COLO829 (cell line): Measurements from ENCODE around the gene DNM1.
"Not testable (repeated sequence)": the region's sequence is repeated elsewhere in the genome, so short reads cannot be mapped to it uniquely, and the experiment has no call there.

Experiments used
- DNase-seq: peaks from one replicate; pipeline ENCODE4 v3.0.0; 2012; ENCODE audit warnings: low spot score

The DNM1 gene

DNA sequence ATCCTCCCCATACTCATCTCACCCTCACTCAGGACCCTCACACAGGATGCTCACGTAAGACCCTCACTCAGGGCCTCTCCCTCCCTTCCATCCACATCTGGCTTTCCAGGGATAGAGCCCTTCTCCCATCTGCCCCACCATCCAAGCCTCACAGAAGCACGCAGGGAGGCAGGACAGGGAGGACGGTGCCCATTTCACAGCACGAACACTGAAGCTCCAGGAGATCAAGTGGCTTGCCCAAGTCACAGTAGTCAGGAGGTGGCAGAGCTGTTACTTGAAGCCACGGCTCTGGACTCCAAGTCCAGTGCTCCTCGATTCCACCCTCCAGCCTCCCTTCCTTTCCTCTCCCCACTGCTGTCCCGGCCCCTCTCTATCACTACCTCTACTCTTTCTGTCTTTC, 21.7 kb downstream of the DNM1 start:
- DNase-seq: no peak

DNA sequence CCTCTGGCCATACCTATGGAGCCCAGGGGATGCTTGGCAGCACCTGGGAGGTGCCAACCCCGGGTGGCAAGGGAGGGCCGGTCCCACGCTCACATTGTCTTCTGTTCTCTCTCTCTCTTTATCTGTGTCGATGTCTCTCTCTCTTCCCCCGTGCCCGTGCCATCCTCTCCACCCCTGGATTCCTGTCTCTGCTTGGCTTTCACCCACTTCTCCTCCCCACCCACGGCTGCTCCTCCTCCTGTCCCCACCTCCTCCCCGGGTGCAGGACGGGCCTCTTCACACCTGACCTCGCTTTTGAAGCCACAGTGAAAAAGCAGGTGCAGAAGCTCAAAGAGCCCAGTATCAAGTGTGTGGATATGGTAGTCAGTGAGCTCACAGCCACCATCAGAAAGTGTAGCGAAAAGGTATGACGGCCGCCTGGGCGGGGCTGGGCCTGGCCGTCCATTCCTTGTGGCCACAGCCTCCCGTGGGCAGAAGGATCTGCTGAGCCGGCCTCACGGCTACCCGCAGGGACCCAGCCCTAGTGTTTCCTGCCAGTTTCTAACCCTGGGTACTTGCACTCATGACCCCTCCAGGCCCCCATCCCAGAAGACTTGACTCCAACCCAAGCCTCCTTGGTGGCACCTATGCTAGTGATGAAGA, 22.7 kb downstream of the DNM1 start:
- DNase-seq: no peak

DNA sequence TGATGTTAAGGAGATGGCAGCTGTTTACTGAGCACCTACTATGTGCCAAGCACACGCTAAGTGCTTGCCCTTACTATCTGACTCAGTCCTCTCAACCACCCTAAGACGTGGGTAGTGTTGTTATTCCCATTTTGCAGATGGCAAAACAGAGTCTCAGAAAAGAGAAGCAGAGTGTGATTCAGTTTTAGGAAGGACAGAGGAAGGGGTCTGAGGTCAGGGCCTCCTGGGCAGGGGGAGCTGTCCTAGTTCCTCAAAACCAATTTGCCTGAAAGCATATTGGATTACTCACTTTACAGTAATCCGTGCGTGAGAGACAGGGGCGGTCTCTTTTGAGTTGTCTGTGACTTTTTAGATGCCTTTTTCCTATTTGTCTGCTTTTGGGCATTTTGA, 23.2 kb downstream of the DNM1 start:
- DNase-seq: no peak

DNA sequence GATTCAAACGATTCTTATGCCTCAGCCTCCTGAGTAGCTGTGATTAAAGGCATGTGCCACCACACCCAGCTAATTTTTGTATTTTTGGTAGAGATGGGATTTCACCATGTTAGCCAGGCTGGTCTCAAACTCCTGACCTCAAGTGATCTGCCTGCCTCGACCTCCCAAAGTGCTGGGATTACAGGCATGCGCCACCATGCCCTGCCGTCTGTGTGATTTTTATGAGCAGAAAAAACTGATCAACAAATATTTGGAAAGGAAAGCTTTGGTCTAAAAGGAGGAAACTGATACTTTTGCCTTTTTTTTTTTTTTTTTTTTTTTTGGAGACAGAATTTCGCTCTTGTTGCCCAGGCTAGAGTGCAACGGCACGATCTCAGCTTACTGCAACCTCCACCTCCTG, 27.7 kb downstream of the DNM1 start:
- not testable (repeated sequence) for DNase-seq

DNA sequence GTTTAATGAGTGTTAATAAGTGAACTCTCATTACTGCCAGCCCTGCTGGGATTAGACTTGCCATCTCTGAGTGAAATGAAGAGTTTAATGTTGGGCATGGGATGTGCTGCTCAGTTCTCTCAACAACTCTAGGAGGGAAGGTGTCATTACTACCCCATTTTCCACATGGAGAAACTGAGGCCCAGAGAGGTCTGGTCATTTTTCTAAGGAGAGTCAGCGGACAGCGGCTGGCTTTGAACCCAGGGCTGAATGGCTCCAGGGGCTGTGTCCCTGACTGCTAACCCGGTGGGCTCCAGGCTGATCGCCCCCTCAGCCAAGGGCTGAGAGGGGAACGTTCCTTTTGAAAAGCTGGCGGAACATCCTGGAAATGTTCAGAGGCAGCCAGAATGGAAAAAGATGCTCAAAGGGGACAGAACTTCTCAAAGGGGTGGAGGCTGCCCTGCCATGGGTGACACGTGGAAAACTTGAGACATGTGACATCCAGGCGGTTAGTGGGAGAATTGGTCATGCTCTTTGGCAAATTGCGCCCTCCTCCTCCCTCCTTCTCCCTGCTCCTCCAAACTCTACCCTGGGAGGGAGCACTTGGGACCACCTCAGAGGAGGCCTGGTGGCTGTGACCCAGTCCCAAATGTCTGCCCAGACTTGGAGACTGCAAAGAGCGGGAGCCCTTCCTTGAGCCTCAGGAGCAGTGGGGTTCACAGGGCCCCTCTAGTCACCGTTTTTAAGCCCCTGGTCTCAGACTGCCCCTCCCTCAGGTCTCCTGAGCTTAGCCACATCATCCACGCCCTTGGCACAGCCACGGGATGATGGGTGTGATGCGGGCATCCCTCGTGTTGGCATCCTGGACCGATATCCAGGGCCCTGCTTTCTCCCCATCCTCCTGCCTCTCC, 28.7 kb downstream of the DNM1 start:
- DNase-seq: no peak

DNA sequence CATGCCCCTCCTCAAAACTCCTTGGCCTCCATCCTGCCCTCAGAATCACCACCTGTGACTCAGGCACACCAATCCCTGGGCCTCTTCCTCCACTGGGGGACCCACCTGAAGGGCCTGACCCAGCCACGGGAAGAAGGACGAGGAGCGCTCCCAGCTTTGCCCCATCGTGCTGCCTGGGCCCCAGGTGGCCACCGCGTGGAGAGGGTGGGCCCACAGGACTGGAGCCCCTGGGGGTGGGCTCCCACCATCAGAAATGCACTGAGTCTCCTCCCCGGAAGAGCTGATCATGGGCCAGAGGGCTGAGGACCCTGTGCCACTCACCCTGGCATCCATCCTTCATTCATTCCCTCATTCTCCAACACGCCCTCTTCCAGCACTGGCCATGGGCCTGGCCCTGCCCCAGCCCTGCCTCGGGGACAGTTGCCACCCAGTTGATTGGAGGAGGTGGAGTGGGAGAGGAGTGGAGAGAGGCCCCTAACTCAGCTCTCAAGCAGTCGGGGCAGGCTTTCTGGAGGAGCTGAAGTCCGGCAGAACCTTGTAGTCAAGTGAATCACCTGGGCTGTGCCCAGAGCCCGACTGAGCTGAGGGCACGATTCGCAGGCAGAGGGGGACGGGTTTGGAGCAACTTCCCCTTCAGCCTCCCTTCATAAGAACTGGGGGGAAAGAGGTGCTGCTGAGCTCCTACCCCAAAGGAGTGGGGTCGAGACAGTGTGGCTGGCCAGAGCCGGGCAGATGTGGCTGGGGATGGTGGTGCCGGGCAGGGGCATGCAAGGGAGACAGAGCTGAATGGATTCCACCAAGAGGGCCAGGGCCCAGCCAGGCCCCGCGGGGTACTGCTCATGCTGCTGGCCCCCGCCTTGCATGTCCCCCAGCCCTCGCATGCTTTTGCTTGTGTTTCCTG, 29.6 kb downstream of the DNM1 start:
- DNase-seq: no peak

DNA sequence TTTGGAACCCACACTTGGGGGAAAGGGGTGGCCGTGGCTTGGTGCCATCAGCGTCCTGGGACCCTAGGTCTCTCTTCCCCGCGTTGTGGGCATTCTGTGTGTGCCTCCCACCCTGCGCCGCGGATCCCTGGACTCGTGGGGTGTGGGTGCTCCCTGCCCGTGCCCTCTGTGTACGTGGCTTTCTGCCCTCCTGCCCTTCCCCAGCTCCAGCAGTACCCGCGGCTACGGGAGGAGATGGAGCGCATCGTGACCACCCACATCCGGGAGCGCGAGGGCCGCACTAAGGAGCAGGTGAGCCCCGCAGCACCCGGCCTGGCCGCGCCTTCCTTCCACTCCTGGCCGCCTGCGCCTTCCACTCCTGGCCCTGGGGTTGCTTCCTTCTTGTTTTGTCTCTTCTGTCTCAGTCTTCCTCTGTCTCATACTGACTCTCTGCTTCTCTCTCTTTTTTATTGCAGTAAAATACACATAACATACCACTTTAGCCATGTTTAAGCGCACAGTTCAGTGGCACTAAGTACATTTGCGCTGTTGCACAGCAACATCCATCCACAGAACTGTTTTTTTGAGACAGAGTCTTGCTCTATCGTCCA, 30.7 kb downstream of the DNM1 start:
- no peak for DNase-seq

DNA sequence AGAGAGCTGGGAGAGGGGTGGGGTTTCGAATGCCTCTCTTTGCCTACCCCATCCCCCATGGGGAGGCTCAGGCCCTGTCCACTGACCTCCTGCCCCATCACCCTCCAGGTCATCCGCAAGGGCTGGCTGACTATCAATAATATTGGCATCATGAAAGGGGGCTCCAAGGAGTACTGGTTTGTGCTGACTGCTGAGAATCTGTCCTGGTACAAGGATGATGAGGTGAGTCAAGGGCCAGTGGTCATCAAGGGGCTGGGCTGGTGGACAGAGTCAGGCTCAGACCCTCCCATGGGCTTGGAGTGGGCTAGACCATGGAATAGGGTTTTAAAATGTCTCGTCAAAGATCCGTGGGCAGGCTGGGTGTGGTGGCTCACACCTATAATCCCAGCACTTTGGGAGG, 38.9 kb downstream of the DNM1 start:
- no peak for DNase-seq

DNA sequence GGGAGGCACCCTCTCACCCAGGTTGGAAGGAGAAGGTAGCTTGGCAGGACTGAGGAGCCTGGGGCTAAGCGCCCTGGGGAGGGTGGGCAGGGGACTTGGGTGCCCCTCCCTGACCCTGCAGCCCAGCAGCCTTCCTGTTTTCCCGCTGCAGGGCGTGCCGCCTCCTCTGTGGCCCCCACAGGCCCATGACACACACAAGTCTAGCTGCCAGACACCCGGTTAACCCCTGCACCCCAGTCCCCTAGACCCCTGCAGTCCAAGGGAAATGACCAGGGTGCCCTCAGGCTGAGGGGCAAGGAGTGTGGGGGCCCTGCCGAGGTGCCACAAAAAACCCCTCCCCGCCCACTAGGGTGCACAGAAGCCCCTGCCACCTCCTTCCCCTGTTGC, 39.6 kb downstream of the DNM1 start:
- no peak for DNase-seq

DNA sequence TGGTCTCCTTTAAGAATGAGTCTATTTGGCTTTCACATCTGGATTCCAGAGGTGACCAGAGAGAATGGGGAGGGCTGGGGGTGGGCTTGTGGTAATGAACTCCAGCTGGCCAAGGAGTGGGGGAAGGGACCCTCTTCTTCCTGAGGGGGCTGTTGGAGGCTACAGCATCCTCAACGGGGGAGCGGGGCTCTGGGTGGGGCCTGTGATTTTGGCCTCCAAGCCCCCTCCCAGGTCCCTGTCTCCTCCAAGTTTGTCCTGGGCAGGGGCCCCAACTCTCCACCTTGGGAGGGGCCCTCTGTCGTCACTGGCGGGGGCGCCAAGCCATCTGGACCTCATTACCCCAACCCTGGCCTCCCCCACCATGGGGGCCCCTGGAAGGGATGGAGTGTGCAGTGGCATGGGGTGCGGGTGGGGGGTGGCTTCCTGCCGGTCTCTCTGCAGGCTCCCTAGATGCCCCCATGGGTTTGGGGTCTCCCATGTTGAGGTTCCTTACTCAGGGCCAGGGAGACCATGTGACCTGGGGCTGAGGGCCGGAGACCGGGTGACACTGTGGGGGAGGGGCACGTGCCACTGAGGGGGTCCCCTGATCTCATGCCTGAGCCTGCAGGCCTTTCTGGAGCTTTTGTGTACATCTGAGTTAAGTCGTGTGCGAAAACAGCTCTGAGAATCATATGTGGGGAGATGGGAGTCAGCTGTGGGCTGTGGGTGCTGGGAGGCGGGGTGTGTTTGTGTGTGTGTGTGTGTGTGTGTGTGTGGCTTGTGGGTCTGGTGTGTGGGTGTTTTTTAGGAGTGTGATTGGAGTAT, 40.2 kb downstream of the DNM1 start:
- DNase-seq: no peak

DNA sequence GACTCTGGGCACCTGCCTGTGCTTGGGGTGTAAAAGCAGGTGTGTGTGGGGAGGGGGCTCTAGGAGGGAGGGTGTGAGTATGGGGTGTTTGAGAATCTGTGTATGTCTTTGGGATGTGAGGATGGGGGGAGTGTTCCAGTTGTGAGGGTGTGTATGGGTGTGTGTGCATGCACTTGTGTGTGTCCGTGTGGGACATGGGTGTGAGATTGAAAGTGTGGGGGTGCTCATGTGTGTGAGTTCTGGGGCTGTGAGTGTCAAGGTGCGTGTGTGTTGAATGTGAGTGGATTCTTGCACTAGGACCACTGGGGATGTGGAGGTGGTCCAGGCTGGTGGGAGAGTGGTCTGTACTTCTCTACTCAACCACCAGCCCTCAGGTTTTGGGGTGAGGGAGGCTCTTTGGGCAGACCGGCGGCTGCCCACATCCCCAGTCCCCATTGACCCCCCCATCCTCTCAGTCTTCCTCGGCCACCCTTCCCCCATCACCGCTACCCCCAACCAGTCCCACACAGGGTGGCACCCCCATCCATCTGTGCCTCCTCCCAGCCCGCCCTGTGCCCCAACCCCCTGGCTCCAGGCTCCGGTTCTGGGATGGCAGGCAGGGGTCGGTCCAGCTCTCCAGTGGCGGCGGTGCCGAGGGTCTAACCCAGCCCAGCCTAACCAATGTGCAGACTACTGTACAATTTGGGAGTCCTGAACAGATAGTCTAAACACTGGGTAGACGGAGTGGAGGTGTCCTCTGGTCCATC, 41.1 kb downstream of the DNM1 start:
- no peak for DNase-seq

DNA sequence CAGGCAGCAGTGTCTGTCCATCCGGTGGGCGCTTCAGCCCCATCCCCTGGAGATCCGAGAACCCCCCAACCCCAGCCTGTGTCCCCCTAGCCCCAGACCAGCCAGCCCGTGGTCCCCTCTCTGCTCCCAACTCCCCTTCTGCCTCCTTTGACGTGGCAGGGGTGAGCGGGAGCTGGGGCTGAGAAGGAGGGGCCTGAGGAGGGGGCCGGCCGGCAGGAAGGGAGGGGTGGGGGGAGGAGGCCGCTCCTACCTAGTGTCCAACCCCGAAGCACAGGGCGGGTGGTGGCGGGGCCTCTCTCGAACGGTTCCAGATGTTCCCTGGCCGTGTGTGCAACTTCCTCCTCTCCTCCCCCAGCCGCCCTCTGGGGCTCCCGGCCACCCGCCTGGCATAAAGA, 41.7 kb downstream of the DNM1 start:
- no peak for DNase-seq

DNA sequence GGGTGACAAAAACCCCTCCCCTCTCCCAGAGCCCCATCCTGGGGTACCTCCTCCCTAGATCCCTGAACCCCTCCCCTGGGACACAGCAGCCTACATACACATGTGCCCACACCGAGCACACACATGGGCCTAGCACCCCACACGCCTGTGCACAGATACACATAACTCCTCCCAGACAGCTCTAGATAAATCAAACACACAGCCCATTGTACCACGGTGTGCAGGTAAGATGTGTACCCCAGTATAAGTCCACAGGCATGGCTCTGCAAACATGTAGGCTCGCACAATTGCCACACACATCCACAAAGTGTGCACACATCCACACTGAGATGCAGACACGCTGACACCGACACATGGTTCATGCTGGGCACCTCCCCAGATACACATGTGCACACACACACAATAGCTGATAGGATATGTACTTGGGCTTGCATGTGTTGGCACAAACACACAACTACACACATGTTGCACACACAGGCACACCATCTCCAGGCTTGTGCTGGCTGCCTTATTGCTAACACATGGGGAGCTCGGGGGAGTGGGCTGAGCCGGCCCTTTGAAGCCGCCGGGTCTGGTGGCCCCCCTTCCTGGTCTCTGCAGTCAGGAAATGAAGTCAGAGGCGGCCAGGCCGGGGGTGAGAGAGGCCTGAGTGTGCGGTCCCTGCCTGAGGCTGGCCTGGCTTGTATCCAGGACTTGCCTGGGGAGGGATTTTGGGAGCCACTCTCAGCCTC, 42.4 kb downstream of the DNM1 start:
- DNase-seq: no peak

DNA sequence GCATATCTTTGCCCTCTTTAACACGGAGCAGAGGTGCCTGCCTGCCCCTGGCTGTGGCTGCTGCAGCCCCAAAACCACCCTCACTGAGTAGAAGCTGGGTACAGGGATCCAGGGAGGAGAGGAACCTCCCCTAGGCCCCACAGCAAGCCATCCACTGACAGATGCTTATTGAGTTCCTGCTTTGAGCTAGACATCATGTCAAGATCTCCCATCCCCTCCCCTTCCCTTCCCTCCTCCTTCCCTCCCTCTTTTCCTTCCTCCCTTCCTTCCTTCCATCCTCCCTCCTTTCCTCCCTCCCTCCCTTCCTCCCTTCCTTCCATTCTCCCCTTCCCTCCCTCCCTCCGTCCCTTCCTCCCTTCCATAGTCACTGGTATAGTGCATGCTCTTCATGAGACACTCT, 43.3 kb downstream of the DNM1 start:
- DNase-seq: no peak

DNA sequence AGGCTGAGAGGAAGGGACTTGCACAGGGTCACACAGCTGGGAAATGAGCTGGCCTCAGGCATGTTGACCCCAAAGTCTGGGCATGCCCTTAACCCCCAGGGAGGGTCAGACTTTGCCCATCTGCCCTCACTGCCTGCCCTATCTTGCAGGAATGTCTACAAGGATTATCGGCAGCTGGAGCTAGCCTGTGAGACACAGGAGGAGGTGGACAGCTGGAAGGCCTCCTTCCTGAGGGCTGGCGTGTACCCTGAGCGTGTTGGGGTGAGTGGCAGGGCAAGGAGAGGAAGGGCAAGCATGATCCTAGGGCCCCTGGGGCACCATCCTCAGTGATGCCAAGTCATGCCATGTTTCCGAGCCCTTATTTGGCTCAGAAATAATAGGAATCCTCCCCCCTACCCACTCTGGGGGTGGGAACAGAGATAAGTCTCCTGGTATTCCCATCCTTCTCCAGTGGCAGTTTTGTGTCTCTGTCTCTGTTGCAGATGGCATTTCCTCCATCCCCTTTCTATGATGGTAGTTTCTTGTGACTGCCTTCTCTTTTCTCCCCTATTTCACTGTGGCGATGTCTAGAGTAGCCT, 44.1 kb downstream of the DNM1 start:
- no peak for DNase-seq

DNA sequence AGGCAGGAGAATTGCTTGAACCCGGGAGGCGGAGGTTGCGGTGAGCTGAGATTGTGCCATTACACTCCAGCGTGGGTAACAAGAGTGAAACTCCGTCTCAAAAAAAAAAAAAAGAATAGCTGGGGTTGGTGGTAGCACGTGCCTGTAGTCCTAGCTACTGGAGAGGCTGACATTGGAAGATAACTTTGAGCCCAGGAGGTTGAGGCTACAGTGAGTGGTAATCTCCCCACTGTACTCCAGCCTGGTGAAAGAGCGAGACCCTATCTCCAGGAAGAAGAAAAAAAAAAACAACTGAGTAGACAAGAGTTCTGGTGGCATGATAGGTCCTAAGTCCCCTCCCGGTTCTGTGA, 46.4 kb downstream of the DNM1 start:
- no peak for DNase-seq

DNA sequence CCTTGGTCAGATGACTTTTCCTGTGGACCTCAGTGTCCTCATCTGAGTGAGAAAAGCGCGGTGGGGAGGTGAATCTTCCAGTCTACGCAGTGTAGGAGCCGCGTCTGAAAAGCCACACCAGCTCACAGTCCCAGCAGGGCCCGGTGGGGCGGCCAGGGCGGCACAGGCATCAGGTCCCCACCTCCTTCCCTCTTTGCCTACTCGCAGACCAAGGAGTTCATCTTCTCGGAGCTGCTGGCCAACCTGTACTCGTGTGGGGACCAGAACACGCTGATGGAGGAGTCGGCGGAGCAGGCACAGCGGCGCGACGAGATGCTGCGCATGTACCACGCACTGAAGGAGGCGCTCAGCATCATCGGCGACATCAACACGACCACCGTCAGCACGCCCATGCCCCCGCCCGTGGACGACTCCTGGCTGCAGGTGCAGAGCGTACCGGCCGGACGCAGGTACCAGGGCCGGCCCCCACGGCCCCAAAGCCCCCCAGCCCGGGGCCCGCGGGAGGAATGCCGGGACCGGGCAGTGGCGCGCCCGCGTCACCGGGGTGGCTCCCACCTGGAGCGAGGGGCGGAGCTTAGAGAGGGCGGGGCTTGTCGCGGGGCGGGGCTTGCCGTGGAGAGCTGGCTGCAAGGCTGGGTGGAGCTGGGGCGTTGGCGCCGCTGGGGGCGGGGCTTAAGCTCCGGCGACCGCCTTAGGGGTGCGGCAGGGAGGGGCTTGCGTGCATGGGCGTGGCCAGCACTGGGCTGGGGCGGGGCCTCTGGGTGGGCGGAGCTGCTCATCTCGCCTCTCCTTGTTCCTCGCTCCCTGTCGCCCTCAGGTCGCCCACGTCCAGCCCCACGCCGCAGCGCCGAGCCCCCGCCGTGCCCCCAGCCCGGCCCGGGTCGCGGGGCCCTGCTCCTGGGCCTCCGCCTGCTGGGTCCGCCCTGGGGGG, 47.0 kb downstream of the DNM1 start:
- DNase-seq: peak; percentile 97

DNA sequence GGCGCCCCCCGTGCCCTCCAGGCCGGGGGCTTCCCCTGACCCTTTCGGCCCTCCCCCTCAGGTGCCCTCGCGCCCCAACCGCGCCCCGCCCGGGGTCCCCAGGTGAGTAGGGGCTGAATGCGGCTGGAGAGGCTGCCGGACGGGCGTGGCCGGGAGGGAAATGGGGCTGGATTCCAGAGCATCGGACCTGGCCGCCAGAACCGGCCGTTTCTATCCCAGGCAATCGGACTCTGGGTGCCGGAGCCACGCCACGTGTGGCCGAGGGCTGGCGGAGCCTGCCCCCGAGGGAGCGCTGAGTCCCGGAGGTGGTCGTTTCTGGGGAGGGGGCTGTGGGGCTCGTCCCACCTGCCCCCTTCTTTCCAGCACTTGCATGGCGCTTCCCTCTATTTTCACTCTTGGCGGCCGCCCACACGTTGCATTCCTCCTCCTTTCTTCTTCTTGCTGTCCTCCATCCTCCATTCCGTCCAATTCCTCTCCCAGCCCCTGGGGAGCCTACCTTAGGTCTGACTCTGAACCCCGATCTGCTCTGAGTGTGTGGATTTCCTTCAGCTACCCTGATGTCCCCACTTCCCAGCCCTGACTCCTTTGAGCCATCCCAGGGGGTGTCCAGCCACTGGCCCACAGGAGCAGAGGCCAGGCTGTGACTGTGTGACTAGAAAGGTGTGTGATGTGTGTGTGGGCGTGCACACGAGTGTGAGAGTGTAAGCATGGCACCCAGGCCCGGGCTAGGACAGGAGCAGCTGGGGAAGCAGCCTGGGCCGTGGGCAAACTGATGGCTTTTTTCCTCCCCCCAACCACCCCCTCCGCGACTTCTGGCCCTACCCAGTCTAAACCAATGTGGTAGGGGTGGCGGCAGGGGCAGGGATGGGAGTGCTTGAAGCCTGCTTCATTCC, 47.9 kb downstream of the DNM1 start:
- no peak for DNase-seq
